Liver (tissue), 3 donors: ENCODE results near the gene NDUFB1.

ENCODE experiments used
- FOXA1 ChIP-seq: IDR thresholded peaks from 2 replicates; pipeline ENCODE4 v1.6.1; 2016; ENCODE audit warnings: antibody characterized with exemption
- RXRA ChIP-seq, 2 donors: IDR thresholded peaks; 2 replicates each; pipeline ENCODE4 v1.6.1; 2017 to 2018; ENCODE audit warnings: antibody characterized with exemption in 2 of 2, mild to moderate bottlenecking in 1 of 2
- TAF1 ChIP-seq: conservative IDR thresholded peaks from 2 replicates; pipeline ENCODE4 v1.6.1; 2016; ENCODE audit warnings: antibody characterized with exemption, mild to moderate bottlenecking
- TF ChIP-seq, protein P1 (sequence below): fragments of 150-350 bp; IDR thresholded peaks from 2 replicates; pipeline ENCODE4 v1.5.1; 2017; ENCODE audit warnings: improper control_type of control experiment, low read depth, low read length; ENCODE audit not compliant: missing input control
- TF ChIP-seq, protein P2 (sequence below): IDR thresholded peaks from 2 replicates; pipeline ENCODE4 v1.6.1; 2016; ENCODE audit warnings: antibody characterized with exemption
- donor health status: healthy.
- donor health status: healthy.

DNA sequence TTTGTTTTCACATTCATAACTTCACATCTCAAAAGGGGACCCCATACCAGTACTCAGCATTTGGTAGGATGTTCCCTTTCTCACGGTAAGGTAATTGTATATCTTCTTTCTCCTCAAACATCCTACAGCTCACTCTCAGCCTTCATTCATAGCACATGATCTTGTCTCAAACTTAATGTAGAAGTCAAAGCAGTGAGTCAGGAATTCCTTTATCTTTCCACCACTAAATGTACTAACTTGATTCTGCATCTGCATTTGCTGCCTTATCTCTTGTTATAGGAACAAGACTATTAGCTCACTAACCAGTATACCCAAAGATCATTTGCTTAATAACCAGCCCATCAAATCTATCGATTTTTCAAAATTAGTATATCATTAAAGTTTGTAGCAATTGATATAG lies 23.2 kb upstream of the NDUFB1 start:
- TF ChIP-seq RXRA (IDR thresholded peaks at IDR 0.05) = no peak
- TF ChIP-seq, protein P1, sequence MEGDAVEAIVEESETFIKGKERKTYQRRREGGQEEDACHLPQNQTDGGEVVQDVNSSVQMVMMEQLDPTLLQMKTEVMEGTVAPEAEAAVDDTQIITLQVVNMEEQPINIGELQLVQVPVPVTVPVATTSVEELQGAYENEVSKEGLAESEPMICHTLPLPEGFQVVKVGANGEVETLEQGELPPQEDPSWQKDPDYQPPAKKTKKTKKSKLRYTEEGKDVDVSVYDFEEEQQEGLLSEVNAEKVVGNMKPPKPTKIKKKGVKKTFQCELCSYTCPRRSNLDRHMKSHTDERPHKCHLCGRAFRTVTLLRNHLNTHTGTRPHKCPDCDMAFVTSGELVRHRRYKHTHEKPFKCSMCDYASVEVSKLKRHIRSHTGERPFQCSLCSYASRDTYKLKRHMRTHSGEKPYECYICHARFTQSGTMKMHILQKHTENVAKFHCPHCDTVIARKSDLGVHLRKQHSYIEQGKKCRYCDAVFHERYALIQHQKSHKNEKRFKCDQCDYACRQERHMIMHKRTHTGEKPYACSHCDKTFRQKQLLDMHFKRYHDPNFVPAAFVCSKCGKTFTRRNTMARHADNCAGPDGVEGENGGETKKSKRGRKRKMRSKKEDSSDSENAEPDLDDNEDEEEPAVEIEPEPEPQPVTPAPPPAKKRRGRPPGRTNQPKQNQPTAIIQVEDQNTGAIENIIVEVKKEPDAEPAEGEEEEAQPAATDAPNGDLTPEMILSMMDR = no peak
- TF ChIP-seq, protein P2, sequence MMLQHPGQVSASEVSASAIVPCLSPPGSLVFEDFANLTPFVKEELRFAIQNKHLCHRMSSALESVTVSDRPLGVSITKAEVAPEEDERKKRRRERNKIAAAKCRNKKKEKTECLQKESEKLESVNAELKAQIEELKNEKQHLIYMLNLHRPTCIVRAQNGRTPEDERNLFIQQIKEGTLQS = no peak
- TF ChIP-seq FOXA1 = no peak
- TF ChIP-seq TAF1 = no peak
